Tibial nerve (tissue), 4 donors: ENCODE measurements around the gene TGM3. TPM values are rescaled to one million over a fixed set of nuclear protein-coding genes. Genes with fewer than 3 reads are reported as not detected.
A peak's percentile ranks its signal among the peaks of the same experiment; 100 is the strongest.

Source experiments
- DNase-seq, 2 donors: peaks; one replicate each; pipeline ENCODE4 v3.0.0-alpha.2; 2019; ENCODE audit warnings: low spot score in 2 of 2
- H3K27ac ChIP-seq, 4 donors: fragments of 200-600 bp; sonication (generic) in 3 of 4; one replicate each; pipeline ENCODE4 v1.5.1; 2017 to 2019; ENCODE audit warnings: mild to moderate bottlenecking in 1 of 4
- H3K27me3 ChIP-seq, 2 donors: fragments of 200-600 bp; sonication (generic) in 1 of 2; one replicate each; pipeline versions ENCODE4 v1.5.1 to v1.6.0; 2017 to 2019
- H3K36me3 ChIP-seq, 3 donors: fragments of 200-600 bp; sonication (generic); one replicate each; pipeline ENCODE4 v1.5.1; 2018 to 2019
- H3K4me1 ChIP-seq, 4 donors: fragments of 200-600 bp; sonication (generic) in 3 of 4; one replicate each; pipeline ENCODE4 v1.5.1; 2017 to 2019
- H3K4me3 ChIP-seq, 4 donors: fragments of 200-600 bp; sonication (generic) in 3 of 4; one replicate each; pipeline ENCODE4 v1.5.1; 2017 to 2019; ENCODE audit warnings: mild to moderate bottlenecking in 1 of 4, moderate library complexity in 1 of 4
- H3K9me3 ChIP-seq, 4 donors: fragments of 200-600 bp; sonication (generic) in 3 of 4; one replicate each; pipeline ENCODE4 v1.5.1; 2017 to 2019
- CTCF ChIP-seq, 5 experiments: fragments of 200-600 bp in 3 of 5; fragments of 450-650 bp in 2 of 5; sonication (generic) in 3 of 5; IDR thresholded peaks; one replicate each; pipeline ENCODE4 v1.5.1; 2016 to 2019; ENCODE audit warnings: antibody characterized with exemption in 5 of 5, mild to moderate bottlenecking in 3 of 5, moderate library complexity in 2 of 5
- EP300 ChIP-seq, 2 donors: sonication (generic); formaldehyde crosslinking; IDR thresholded peaks; one replicate each; pipeline ENCODE4 v1.6.1; 2017; ENCODE audit warnings: antibody characterized with exemption in 2 of 2, mild to moderate bottlenecking in 1 of 2
- POLR2A ChIP-seq, 2 donors: fragments of 450-650 bp; IDR thresholded peaks; one replicate each; pipeline ENCODE4 v1.6.1; 2017; ENCODE audit warnings: antibody characterized with exemption in 2 of 2, mild to moderate bottlenecking in 2 of 2, moderate library complexity in 2 of 2
- WGBS, 2 donors: methylation state at CpG; one replicate each; pipeline ENCODE4 v1.1.5; 2018; 5-methylcytosine and 5-hydroxymethylcytosine counted together
- total RNA-seq, 4 donors: library from RNA; depleted of rRNA; stranded (reverse); fragments of >200 nt; gene quantifications; one replicate each; pipeline ENCODE4 v1.1.0, GENCODE V29; 2016

The TGM3 gene
- total RNA-seq, 4 donors from 2014 or later, result not detected

- no peak for TF ChIP-seq POLR2A (IDR thresholded peaks at IDR 0.05)
- TF ChIP-seq CTCF (IDR thresholded peaks at IDR 0.05), result no peak
- no peak for TF ChIP-seq EP300 (IDR thresholded peaks at IDR 0.05)
- no peaks in the 10 kb centered on the region for H3K27me3 ChIP-seq
- H3K27ac ChIP-seq, result no peak overlapping the region
- 49 to 65% methylated on average over 4 of the region's 4 CpGs for WGBS, 2 donors
- no peak overlapping the region for H3K4me3 ChIP-seq
- no peaks in the 10 kb centered on the region for H3K4me1 ChIP-seq
- no peaks in the 10 kb centered on the region for H3K9me3 ChIP-seq
- no peak for DNase-seq
- no peaks in the 10 kb centered on the region for H3K36me3 ChIP-seq
Observed at GRCh38 chr20:2332711-2333110, 36.9 kb downstream of the TGM3 start.

- Histone ChIP-seq H3K27ac (no peak overlapping the region), H3K4me3 (no peak overlapping the region), H3K27me3 (no peaks in the 10 kb centered on the region), H3K4me1 (no peaks in the 10 kb centered on the region), H3K36me3 (no peaks in the 10 kb centered on the region), H3K9me3 (no peaks in the 10 kb centered on the region)
- WGBS, 2 donors, result 61 to 73% methylated on average over 6 of the region's 6 CpGs
- no peak for DNase-seq
- no peak for TF ChIP-seq POLR2A (IDR thresholded peaks at IDR 0.05)
- TF ChIP-seq EP300 (IDR thresholded peaks at IDR 0.05), result no peak
- no peak for TF ChIP-seq CTCF (IDR thresholded peaks at IDR 0.05)
Observed at GRCh38 chr20:2333821-2334220, 38.0 kb downstream of the TGM3 start.

- 81 to 84% methylated on average over 9 of the region's 9 CpGs for WGBS, 2 donors
- Histone ChIP-seq H3K27me3 (no peaks in the 10 kb centered on the region), H3K36me3 (no peaks in the 10 kb centered on the region), H3K4me1 (no peaks in the 10 kb centered on the region), H3K4me3 (no peak overlapping the region), H3K27ac (no peak overlapping the region), H3K9me3 (no peaks in the 10 kb centered on the region)
- TF ChIP-seq CTCF (IDR thresholded peaks at IDR 0.05), result no peak
- no peak for TF ChIP-seq POLR2A (IDR thresholded peaks at IDR 0.05)
- TF ChIP-seq EP300 (IDR thresholded peaks at IDR 0.05), result no peak
- no peak for DNase-seq
Observed at GRCh38 chr20:2335096-2335870, 39.5 kb downstream of the TGM3 start.

GRCh38 chr20:2336471-2336870 is 40.7 kb downstream of the TGM3 start:
- H3K36me3 ChIP-seq, result no peaks in the 10 kb centered on the region
- H3K4me3 ChIP-seq, result no peak overlapping the region
- no peaks in the 10 kb centered on the region for H3K9me3 ChIP-seq
- no peak overlapping the region for H3K27ac ChIP-seq
- WGBS, 2 donors, result 87 to 94% methylated on average over 3 of the region's 4 CpGs
- DNase-seq, result no peak
- TF ChIP-seq POLR2A (IDR thresholded peaks at IDR 0.05) (no peak), EP300 (IDR thresholded peaks at IDR 0.05) (no peak), CTCF (IDR thresholded peaks at IDR 0.05) (no peak)
- no peaks in the 10 kb centered on the region for H3K27me3 ChIP-seq
- H3K4me1 ChIP-seq, result no peaks in the 10 kb centered on the region

GRCh38 chr20:2337142-2337541 is 41.3 kb downstream of the TGM3 start:
- DNase-seq, result peak in 1 of 2 donors; percentile 32
- Histone ChIP-seq H3K36me3 (no peaks in the 10 kb centered on the region), H3K4me3 (no peak overlapping the region), H3K4me1 (no peaks in the 10 kb centered on the region), H3K27me3 (no peaks in the 10 kb centered on the region), H3K9me3 (no peaks in the 10 kb centered on the region), H3K27ac (no peak overlapping the region)
- TF ChIP-seq EP300 (IDR thresholded peaks at IDR 0.05), result no peak
- no peak for TF ChIP-seq POLR2A (IDR thresholded peaks at IDR 0.05)
- TF ChIP-seq CTCF (IDR thresholded peaks at IDR 0.05), result no peak
- 86 to 87% methylated on average over 5 of the region's 5 CpGs for WGBS, 2 donors
